NCI-H748 treated with DMSO at 0.1 percent for 48 hours (cell line): Measurements from ENCODE around the gene OR6B1.
"Not testable (repeated sequence)": the region's sequence is repeated elsewhere in the genome, so short reads cannot be mapped to it uniquely, and the experiment has no call there.

ENCODE experiments used
- DNase-seq: peaks from one replicate; lab custom pipeline; 2025; lab: John Stamatoyannopoulos, UW

Gene OR6B1

DNA sequence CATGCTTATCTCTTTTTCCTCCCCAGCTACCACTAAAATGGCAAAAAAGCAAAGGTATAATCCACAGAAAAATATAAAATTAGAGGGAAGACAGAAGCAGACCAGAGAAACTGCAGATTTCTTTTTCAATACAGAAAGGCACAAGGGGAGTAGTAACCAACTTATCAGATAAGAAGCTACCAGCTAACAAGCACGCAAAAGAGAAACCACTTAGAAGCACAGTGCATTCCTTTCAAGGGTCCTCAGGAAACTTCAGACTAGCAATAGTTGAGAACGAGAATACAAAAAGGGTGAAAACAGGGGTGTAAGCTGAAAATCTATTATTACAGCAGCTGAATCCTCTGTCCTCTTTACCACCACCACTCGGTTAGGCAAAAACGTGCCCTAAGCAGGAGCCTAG is 38.8 kb downstream of the OR6B1 start:
- DNase-seq = no peak

DNA sequence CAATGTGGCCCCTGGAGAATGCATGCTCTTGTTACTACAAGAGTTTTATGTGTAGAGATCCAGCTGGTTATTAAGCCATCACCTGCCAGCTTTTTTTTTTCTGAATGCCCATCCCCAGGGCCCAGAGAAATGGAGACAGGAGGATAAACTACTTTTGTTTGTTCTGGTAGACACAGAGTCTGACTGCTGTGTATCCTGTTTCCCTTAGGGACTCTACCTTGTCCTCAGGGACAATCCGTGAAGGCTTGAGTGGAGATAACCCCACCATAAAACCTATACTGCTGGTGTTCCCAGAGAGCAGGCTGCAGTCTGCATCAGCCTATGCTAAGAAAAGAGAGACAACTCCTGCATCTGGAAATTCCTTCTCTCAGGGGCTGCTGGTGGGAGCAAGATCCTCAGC is 48.5 kb downstream of the OR6B1 start, which contains the start of gene OR2A5:
TSS of gene OR2A5 (plus strand) at position 301 of the 400 bp plus-strand sequence. CDS start 1,454 bp downstream, outside the sequence.
- DNase-seq = no peak

- DNase-seq = no peak
Measured at GRCh38 chr7:144049491-144049890, 49.4 kb downstream of the OR6B1 start.

- no peak for DNase-seq
Measured at GRCh38 chr7:144050093-144050492, 50.0 kb downstream of the OR6B1 start.

- not testable (repeated sequence) for DNase-seq
Measured at GRCh38 chr7:144050884-144051283, 50.8 kb downstream of the OR6B1 start.

DNA sequence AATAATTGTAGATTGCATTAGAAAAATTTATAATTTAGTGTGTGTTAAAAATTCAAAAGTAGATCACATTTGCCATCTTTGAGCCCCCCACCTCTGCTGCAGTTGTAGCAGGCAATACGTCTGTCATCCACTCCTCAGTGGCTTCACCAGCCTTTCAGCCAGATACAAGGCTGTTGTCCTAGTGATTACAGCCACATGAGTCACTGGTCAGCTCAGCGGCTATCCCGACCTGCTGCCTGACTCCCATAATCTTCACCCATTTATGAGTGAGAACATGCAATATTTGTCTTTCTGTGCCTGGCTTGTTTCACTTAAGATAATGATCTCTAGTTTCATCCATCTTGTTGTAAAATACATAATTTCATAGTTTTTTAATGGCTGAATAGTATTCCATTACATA is 57.8 kb downstream of the OR6B1 start:
- DNase-seq = no peak
